OCI-LY1 (cell line): ENCODE data around the gene IL2.

Source experiments
- EZH2 ChIP-seq: fragments of 200-600 bp; sonication (generic), shearing (Covaris generic); IDR thresholded peaks from 2 replicates; pipeline ENCODE4 v1.8.0; 2017; ENCODE audit warnings: borderline replicate concordance, mixed run types, mild to moderate bottlenecking, antibody characterized with exemption, low read length, moderate library complexity, mixed read lengths
- TF ChIP-seq, protein P1 (sequence below): fragments of 200-600 bp; sonication (generic), shearing (Covaris generic); IDR thresholded peaks from 2 replicates; pipeline ENCODE4 v1.5.1; 2017; ENCODE audit warnings: mild to moderate bottlenecking, antibody characterized with exemption, low read length, moderate library complexity, mixed read lengths

DNA sequence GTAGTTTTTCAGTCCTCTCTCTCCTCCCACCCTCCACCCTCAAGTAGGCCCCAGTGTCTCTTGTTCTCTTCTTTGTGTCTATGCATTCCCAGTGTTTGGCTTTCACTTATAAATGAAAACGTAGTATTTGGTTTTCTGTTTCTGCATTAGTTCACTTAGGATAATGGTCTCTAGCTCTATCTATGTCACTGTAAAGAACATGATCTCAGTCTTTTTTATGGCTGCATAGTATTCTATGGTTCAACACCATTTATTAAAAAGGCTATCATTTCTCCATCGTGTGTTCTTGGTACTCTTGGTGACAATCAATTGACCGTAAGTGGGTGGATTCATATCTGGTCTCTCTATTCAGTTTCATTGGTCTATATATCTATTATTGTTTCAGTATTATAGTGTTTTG lies 18.7 kb upstream of the IL2 start:
- TF ChIP-seq, protein P1, sequence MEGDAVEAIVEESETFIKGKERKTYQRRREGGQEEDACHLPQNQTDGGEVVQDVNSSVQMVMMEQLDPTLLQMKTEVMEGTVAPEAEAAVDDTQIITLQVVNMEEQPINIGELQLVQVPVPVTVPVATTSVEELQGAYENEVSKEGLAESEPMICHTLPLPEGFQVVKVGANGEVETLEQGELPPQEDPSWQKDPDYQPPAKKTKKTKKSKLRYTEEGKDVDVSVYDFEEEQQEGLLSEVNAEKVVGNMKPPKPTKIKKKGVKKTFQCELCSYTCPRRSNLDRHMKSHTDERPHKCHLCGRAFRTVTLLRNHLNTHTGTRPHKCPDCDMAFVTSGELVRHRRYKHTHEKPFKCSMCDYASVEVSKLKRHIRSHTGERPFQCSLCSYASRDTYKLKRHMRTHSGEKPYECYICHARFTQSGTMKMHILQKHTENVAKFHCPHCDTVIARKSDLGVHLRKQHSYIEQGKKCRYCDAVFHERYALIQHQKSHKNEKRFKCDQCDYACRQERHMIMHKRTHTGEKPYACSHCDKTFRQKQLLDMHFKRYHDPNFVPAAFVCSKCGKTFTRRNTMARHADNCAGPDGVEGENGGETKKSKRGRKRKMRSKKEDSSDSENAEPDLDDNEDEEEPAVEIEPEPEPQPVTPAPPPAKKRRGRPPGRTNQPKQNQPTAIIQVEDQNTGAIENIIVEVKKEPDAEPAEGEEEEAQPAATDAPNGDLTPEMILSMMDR, result no peak
- no peak for TF ChIP-seq EZH2
